CD4-positive, alpha-beta T cell (primary cell): ENCODE data around the gene FKBP15. TPM values are rescaled to one million over a fixed set of nuclear protein-coding genes. Genes with fewer than 3 reads are reported as not detected.

Experiments
- ATAC-seq: fragments of 200-7000 bp; cut with Tn5 transposase; one replicate; pipeline ENCODE4 v1.10.0; 2022; ENCODE audit warnings: mild to moderate bottlenecking; ENCODE audit not compliant: poor library complexity
- CTCF ChIA-PET: fragments of 350-600 bp; sonication (Branson Sonifier 250); formaldehyde crosslinking; loops from one replicate; lab custom pipeline; 2021; ENCODE audit warnings: antibody characterized with exemption, inconsistent platforms; lab: Charles Lee
- POLR2A ChIA-PET: fragments of 350-600 bp; sonication (Branson Sonifier 250); formaldehyde crosslinking; loops from one replicate; lab custom pipeline; 2021; ENCODE audit warnings: antibody characterized with exemption, inconsistent platforms; lab: Charles Lee
- DNase-seq, 14 experiments: peaks; one replicate each; pipeline ENCODE4 v3.0.0-alpha.2; 2013 to 2020; ENCODE audit warnings: mixed read lengths in 2 of 14
- H3K27ac ChIP-seq, 2 donors: one replicate each; pipeline versions ENCODE4 v1.5.1 to v1.7.0; 2013; ENCODE audit warnings: low read length in 2 of 2, low read depth in 1 of 2, mild to moderate bottlenecking in 1 of 2
- H3K27me3 ChIP-seq, 2 experiments: 1 replicate in 1 of 2; 2 replicates in 1 of 2; pipeline versions ENCODE4 v1.6.1 to v1.7.0; 2013; ENCODE audit warnings: low read length in 2 of 2, control low read depth in 1 of 2, mild to moderate bottlenecking in 1 of 2, moderate library complexity in 1 of 2; ENCODE audit not compliant: insufficient read depth in 2 of 2, control insufficient read depth in 1 of 2
- H3K36me3 ChIP-seq: one replicate; pipeline ENCODE4 v1.6.1; 2013; ENCODE audit warnings: low read length, control low read depth; ENCODE audit not compliant: insufficient read depth
- H3K4me1 ChIP-seq: one replicate; pipeline ENCODE4 v1.6.1; 2013; ENCODE audit warnings: low read length, control low read depth; ENCODE audit not compliant: insufficient read depth
- H3K4me3 ChIP-seq: one replicate; pipeline ENCODE4 v1.5.1; 2013; ENCODE audit warnings: mild to moderate bottlenecking, low read length, moderate library complexity
- H3K9me3 ChIP-seq, 2 experiments: 1 replicate in 1 of 2; 2 replicates in 1 of 2; pipeline versions ENCODE4 v1.6.1 to v1.7.0; 2013; ENCODE audit warnings: low read length in 2 of 2, mild to moderate bottlenecking in 2 of 2, control low read depth in 1 of 2, moderate library complexity in 1 of 2; ENCODE audit not compliant: control insufficient read depth in 1 of 2, insufficient read depth in 1 of 2
- H3K27ac Mint-ChIP-seq: one replicate; pipeline ENCODE4 v1.8.0; 2020; ENCODE audit warnings: mixed read lengths
- H3K27me3 Mint-ChIP-seq: one replicate; pipeline ENCODE4 v1.8.0; 2021; ENCODE audit warnings: mixed read lengths
- H3K36me3 Mint-ChIP-seq: one replicate; pipeline ENCODE4 v1.8.0; 2021; ENCODE audit warnings: low read depth, mixed read lengths
- H3K4me1 Mint-ChIP-seq: one replicate; pipeline ENCODE4 v1.8.0; 2021; ENCODE audit warnings: low read depth, mixed read lengths
- H3K4me3 Mint-ChIP-seq: one replicate; pipeline ENCODE4 v1.8.0; 2020; ENCODE audit warnings: mild to moderate bottlenecking, mixed read lengths
- H3K9me3 Mint-ChIP-seq: one replicate; pipeline ENCODE4 v1.8.0; 2020; ENCODE audit warnings: mixed read lengths
- CTCF ChIP-seq: fragments of 200-600 bp; IDR thresholded peaks from one replicate; pipeline ENCODE4 v1.8.0; 2022; ENCODE audit warnings: antibody characterized with exemption, mild to moderate bottlenecking
- intact Hi-C, 2 experiments: fragments of 100-400 bp; cut with DNase I in 1 of 2; cut with micrococcal nuclease in 1 of 2; formaldehyde crosslinking; loops; one replicate each; pipeline versions ENCODE4 v1.15.1 to v1.9.0; 2023 to 2025; cut with DNase I, micrococcal nuclease
- total RNA-seq, 174 experiments: library from RNA in 2 of 174; stranded (reverse) in 2 of 174; gene quantifications; one replicate each; pipeline ENCODE4 v1.2.3 and lab custom pipeline; 2021 to 2026

FKBP15 gene
- total RNA-seq, 2 experiments from 2014 or later = 11.9 to 14.2 TPM

GRCh38 chr9:113131689-113132151 is 89.4 kb downstream of the FKBP15 start:
- Mint-ChIP-seq H3K4me3 (no peak overlapping the region), H3K27me3 (peaks cover 44% of the 10 kb centered on the region), H3K36me3 (no peaks in the 10 kb centered on the region), H3K4me1 (no peaks in the 10 kb centered on the region), H3K27ac (no peak overlapping the region), H3K9me3 (no peaks in the 10 kb centered on the region)
- intact Hi-C loops = no loop called here
- DNase-seq (no peak), ATAC-seq (no peak)
- POLR2A ChIA-PET = no interaction called here
- Histone ChIP-seq H3K27ac (no peak overlapping the region), H3K4me3 (no peak overlapping the region), H3K4me1 (no peaks in the 10 kb centered on the region), H3K27me3 (peaks cover 9 to 14% of the 10 kb centered on the region in 2 experiments), H3K9me3 (no peaks in the 10 kb centered on the region), H3K36me3 (no peaks in the 10 kb centered on the region)
- CTCF ChIA-PET = no interaction called here
- no peak for TF ChIP-seq CTCF

DNA sequence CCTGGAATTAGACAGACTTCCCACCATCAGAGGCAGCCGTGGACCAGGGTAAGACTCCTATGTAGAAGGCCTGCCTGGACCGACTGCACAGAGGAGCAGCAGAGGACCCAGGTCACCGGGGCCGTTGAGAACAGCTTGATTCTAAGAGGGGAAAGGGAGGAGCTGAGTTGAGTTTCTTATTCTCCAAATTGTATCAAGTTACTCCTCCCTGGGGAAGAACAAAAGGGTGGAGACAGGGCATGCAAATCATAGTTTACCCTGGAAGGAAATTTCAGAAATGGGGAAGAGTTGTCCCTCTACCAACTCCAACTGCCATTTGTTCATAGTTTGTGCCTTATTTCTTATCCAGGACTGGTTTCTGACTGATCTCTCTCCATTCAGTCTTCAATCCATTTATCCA is 91.2 kb downstream of the FKBP15 start:
- H3K36me3 ChIP-seq = no peaks in the 10 kb centered on the region
- ATAC-seq (no peak), DNase-seq (no peak)
- ChIA-PET CTCF (no interaction called here), POLR2A (no interaction called here)
- Mint-ChIP-seq H3K36me3 (no peaks in the 10 kb centered on the region), H3K4me1 (no peaks in the 10 kb centered on the region), H3K4me3 (no peak overlapping the region), H3K9me3 (no peaks in the 10 kb centered on the region), H3K27me3 (peaks cover 48% of the 10 kb centered on the region), H3K27ac (no peak overlapping the region)
- H3K4me1 ChIP-seq = no peaks in the 10 kb centered on the region
- intact Hi-C loops = no loop called here
- no peak overlapping the region for H3K27ac ChIP-seq
- TF ChIP-seq CTCF = no peak
- H3K9me3 ChIP-seq = no peaks in the 10 kb centered on the region
- H3K27me3 ChIP-seq = peaks cover 9 to 14% of the 10 kb centered on the region in 2 experiments
- H3K4me3 ChIP-seq = no peak overlapping the region

- H3K36me3 ChIP-seq = no peaks in the 10 kb centered on the region
- H3K9me3 ChIP-seq = no peaks in the 10 kb centered on the region
- intact Hi-C loops = no loop called here
- H3K4me3 ChIP-seq = no peak overlapping the region
- Mint-ChIP-seq H3K27ac (no peak overlapping the region), H3K4me1 (no peaks in the 10 kb centered on the region), H3K36me3 (no peaks in the 10 kb centered on the region), H3K27me3 (peaks cover 48% of the 10 kb centered on the region), H3K4me3 (no peak overlapping the region), H3K9me3 (no peaks in the 10 kb centered on the region)
- ATAC-seq = no peak
- no peaks in the 10 kb centered on the region for H3K4me1 ChIP-seq
- peaks cover 9 to 14% of the 10 kb centered on the region in 2 experiments for H3K27me3 ChIP-seq
- CTCF ChIA-PET = no interaction called here
- no peak for TF ChIP-seq CTCF
- POLR2A ChIA-PET = no interaction called here
- no peak for DNase-seq
- no peak overlapping the region for H3K27ac ChIP-seq
Measured at GRCh38 chr9:113129466-113129865, 91.6 kb downstream of the FKBP15 start.
